DOHH2 (cell line): ENCODE results near the gene TRMT1L.

ENCODE experiments used
- H3F3A ChIP-seq: fragments of 200-600 bp; sonication (generic), shearing (Covaris generic); 2 replicates; pipeline ENCODE4 v1.6.0; 2016; ENCODE audit warnings: antibody characterized with exemption, mild to moderate bottlenecking; ENCODE audit not compliant: control insufficient read depth, insufficient read depth
- H3K27ac ChIP-seq: fragments of 200-600 bp; sonication (generic); 2 replicates; pipeline ENCODE4 v1.5.1; 2014; ENCODE audit warnings: low read depth, mild to moderate bottlenecking, low read length, moderate library complexity
- H3K27me3 ChIP-seq: fragments of 200-600 bp; sonication (generic); 2 replicates; pipeline ENCODE4 v1.6.1; 2014; ENCODE audit warnings: mild to moderate bottlenecking, low read length, mixed read lengths; ENCODE audit not compliant: control insufficient read depth
- H3K36me3 ChIP-seq: fragments of 200-600 bp; sonication (generic); 2 replicates; pipeline ENCODE4 v1.6.1; 2014; ENCODE audit warnings: mild to moderate bottlenecking, low read length, moderate library complexity, mixed read lengths; ENCODE audit not compliant: control insufficient read depth
- H3K4me1 ChIP-seq: fragments of 200-600 bp; sonication (generic); 2 replicates; pipeline ENCODE4 v1.6.1; 2014; ENCODE audit warnings: mild to moderate bottlenecking, low read length, mixed read lengths; ENCODE audit not compliant: control insufficient read depth
- H3K4me2 ChIP-seq: fragments of 200-600 bp; sonication (generic); 2 replicates; pipeline ENCODE4 v1.6.0; 2014; ENCODE audit warnings: mild to moderate bottlenecking, low read length, moderate library complexity
- H3K4me3 ChIP-seq: fragments of 200-600 bp; sonication (generic); 2 replicates; pipeline ENCODE4 v1.5.1; 2014; ENCODE audit warnings: mild to moderate bottlenecking, low read length, mixed read lengths
- H3K79me2 ChIP-seq: fragments of 200-600 bp; sonication (generic); 2 replicates; pipeline ENCODE4 v1.6.1; 2014; ENCODE audit warnings: mild to moderate bottlenecking, low read length, mixed read lengths; ENCODE audit not compliant: control insufficient read depth
- H3K9me2 ChIP-seq: fragments of 200-600 bp; sonication (generic); replicated peaks from 2 replicates; pipeline ENCODE4 v1.6.1; 2014; ENCODE audit warnings: mild to moderate bottlenecking, low read length, mixed read lengths; ENCODE audit not compliant: control insufficient read depth
- H3K9me3 ChIP-seq: fragments of 200-600 bp; sonication (generic); 2 replicates; pipeline ENCODE4 v1.6.1; 2014; ENCODE audit warnings: antibody characterized with exemption, low read length, mixed read lengths; ENCODE audit not compliant: control insufficient read depth, insufficient read depth
- H4K20me1 ChIP-seq: fragments of 200-600 bp; sonication (generic); 2 replicates; pipeline ENCODE4 v1.6.0; 2014; ENCODE audit warnings: low read depth, mild to moderate bottlenecking, antibody characterized with exemption, low read length, moderate library complexity; ENCODE audit not compliant: control insufficient read depth, insufficient read depth
- EZH2phosphoT487 ChIP-seq: fragments of 200-600 bp; sonication (generic); IDR thresholded peaks from 2 replicates; pipeline ENCODE4 v1.6.1; 2017; ENCODE audit warnings: borderline replicate concordance, mild to moderate bottlenecking, antibody characterized with exemption, low read length, moderate library complexity, mixed read lengths
- TF ChIP-seq, protein P1 (sequence below): fragments of 200-600 bp; sonication (generic); IDR thresholded peaks from one replicate; pipeline ENCODE4 v1.5.1; 2014; ENCODE audit warnings: antibody characterized with exemption, mild to moderate bottlenecking, low read depth, low read length; ENCODE audit not compliant: poor library complexity, severe bottlenecking

TRMT1L gene

DNA sequence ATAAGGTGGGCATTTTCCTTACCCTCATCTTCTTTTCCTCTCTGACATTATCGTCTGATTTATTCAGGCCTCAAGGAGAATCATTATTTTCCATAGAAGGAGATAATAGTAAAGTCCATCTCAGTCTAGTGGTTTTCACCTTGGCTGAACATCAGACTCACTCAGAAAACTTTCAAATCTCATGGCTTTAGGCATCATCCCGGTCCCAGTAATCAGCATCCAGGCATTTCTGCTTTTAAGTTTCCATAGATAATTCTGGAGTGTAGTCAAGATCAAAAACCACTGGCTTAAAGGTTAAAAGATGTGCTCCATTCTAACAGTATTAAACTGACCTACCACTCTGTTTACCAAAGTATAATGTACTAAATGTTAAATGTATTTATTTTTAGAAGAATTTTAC lies 62.0 kb downstream of the TRMT1L start:
- Histone ChIP-seq H3K9me3 (no peaks in the 10 kb centered on the region), H3K4me1 (no peaks in the 10 kb centered on the region), H3K9me2 (no peaks in the 10 kb centered on the region), H3K4me3 (no peak overlapping the region), H3K4me2 (no peak overlapping the region), H3F3A (no peaks in the 10 kb centered on the region), H4K20me1 (no peaks in the 10 kb centered on the region), H3K36me3 (peaks cover 30% of the 10 kb centered on the region), H3K79me2 (no peaks in the 10 kb centered on the region), H3K27ac (no peak overlapping the region), H3K27me3 (no peaks in the 10 kb centered on the region)
- no peak for TF ChIP-seq EZH2phosphoT487
- TF ChIP-seq, protein P1, sequence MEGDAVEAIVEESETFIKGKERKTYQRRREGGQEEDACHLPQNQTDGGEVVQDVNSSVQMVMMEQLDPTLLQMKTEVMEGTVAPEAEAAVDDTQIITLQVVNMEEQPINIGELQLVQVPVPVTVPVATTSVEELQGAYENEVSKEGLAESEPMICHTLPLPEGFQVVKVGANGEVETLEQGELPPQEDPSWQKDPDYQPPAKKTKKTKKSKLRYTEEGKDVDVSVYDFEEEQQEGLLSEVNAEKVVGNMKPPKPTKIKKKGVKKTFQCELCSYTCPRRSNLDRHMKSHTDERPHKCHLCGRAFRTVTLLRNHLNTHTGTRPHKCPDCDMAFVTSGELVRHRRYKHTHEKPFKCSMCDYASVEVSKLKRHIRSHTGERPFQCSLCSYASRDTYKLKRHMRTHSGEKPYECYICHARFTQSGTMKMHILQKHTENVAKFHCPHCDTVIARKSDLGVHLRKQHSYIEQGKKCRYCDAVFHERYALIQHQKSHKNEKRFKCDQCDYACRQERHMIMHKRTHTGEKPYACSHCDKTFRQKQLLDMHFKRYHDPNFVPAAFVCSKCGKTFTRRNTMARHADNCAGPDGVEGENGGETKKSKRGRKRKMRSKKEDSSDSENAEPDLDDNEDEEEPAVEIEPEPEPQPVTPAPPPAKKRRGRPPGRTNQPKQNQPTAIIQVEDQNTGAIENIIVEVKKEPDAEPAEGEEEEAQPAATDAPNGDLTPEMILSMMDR, result no peak

DNA sequence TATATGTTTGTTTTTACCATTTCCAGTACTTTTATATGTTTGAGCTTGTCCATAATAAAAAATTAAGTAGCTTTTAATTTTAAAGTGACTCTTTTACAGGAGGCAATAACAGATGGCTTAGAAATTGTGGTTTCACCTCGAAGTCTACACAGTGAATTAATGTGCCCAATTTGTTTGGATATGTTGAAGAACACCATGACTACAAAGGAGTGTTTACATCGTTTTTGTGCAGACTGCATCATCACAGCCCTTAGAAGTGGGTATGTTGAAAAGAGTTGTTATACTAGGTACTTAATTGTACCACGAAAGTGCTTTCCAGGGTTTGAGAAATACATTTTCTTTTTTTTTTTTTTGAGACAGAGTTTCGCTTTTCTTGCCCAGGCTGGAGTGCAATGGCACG lies 65.3 kb downstream of the TRMT1L start:
- Histone ChIP-seq H3K27ac (no peak overlapping the region), H3K36me3 (peaks cover 30% of the 10 kb centered on the region)
- TF ChIP-seq EZH2phosphoT487, result no peak
- TF ChIP-seq, protein P1, result no peak

DNA sequence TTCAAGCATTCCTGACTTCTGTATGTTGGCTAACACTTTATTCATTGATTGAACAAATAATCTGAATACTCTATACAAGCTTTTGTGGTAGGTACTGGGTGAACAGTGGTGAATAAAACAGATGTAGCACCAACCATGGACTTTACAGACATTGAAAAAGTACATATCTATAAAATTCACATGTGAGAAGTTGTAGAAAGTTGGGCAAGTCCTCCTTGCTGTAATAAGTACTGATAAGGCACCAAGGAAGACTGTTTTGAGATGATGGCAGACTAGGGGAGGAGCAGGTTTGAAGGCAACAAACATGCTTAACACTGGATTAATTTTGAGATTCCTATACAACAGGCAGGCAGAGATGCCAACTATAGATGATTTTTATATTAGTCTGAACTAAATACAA lies 69.0 kb downstream of the TRMT1L start:
- Histone ChIP-seq H4K20me1 (no peaks in the 10 kb centered on the region), H3K4me2 (no peak overlapping the region), H3K79me2 (peaks cover 33% of the 10 kb centered on the region), H3K9me3 (no peaks in the 10 kb centered on the region), H3K9me2 (no peaks in the 10 kb centered on the region), H3K27me3 (no peaks in the 10 kb centered on the region), H3K27ac (no peak overlapping the region), H3K36me3 (peaks cover 14% of the 10 kb centered on the region), H3K4me1 (no peaks in the 10 kb centered on the region), H3F3A (no peaks in the 10 kb centered on the region), H3K4me3 (no peak overlapping the region)
- TF ChIP-seq, protein P1, result no peak
- TF ChIP-seq EZH2phosphoT487, result no peak

More for the DNA sequence above, 65.3 kb downstream of the TRMT1L start:
- Histone ChIP-seq H3F3A (no peaks in the 10 kb centered on the region), H3K27me3 (no peaks in the 10 kb centered on the region), H3K9me2 (no peaks in the 10 kb centered on the region), H3K4me3 (no peak overlapping the region), H3K4me2 (no peak overlapping the region), H4K20me1 (no peaks in the 10 kb centered on the region), H3K79me2 (peaks cover 3% of the 10 kb centered on the region), H3K4me1 (no peaks in the 10 kb centered on the region), H3K9me3 (no peaks in the 10 kb centered on the region)

DNA sequence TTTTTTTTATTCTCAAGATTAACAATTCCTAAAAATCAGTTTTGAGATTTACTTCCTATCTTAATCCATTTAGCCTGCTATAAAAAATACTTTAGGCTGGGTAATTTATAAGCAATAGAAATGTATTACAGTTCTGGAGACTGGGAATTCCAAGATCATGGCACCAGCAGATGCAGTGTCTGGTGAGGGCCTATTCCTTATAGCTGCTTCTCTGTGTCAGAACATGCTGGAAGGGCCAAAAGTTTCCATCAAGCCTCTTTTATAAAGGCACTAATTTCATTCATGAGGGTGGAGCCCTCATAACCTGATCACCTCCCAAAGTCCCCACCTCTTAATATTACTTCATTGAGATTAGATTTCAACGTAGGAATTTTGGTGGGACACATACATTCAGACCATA lies 69.7 kb downstream of the TRMT1L start:
- TF ChIP-seq, protein P1, result no peak
- TF ChIP-seq EZH2phosphoT487, result no peak
- H3K27me3 ChIP-seq, result no peaks in the 10 kb centered on the region
- no peaks in the 10 kb centered on the region for H3K4me1 ChIP-seq
- no peaks in the 10 kb centered on the region for H3K9me2 ChIP-seq
- H3K4me2 ChIP-seq, result no peak overlapping the region
- peaks cover 14% of the 10 kb centered on the region for H3K36me3 ChIP-seq
- H3K79me2 ChIP-seq, result peaks cover 37% of the 10 kb centered on the region
- H3K9me3 ChIP-seq, result no peaks in the 10 kb centered on the region
- H3F3A ChIP-seq, result no peaks in the 10 kb centered on the region
- no peak overlapping the region for H3K4me3 ChIP-seq
- H3K27ac ChIP-seq, result no peak overlapping the region
- no peaks in the 10 kb centered on the region for H4K20me1 ChIP-seq
